ENCODE data around the gene PARD6B.
"Not testable (repeated sequence)": the region's sequence is repeated elsewhere in the genome, so short reads cannot be mapped to it uniquely, and the experiment has no call there.

Gene PARD6B

GRCh38 chr20:50691573-50692551, 39.5 kb upstream of the PARD6B start:
- Histone ChIP-seq H3K36me3 (ENCODE audit: control insufficient read depth, insufficient read depth, low read length) (no peaks in the 10 kb centered on the region), H3K27ac (ENCODE audit: insufficient read depth, low read length, poor library complexity, severe bottlenecking) (no peak overlapping the region), H3K9me3 (ENCODE audit: control insufficient read depth, low read length) (no peaks in the 10 kb centered on the region), H3K4me3 (ENCODE audit: insufficient read depth, low read depth, low read length, poor library complexity, severe bottlenecking) (no peak overlapping the region), H3K27me3 (replicated peaks; ENCODE audit: control insufficient read depth, insufficient read depth, low read length, poor library complexity, severe bottlenecking) (peaks cover 18% of the 10 kb centered on the region), H3K4me1 (ENCODE audit: control insufficient read depth, insufficient read depth, low read length, poor library complexity, severe bottlenecking) (no peaks in the 10 kb centered on the region)
- no peak for DNase-seq

GRCh38 chr20:50692552-50692933, 38.8 kb upstream of the PARD6B start:
- H3K27me3 ChIP-seq (replicated peaks; ENCODE audit: control insufficient read depth, insufficient read depth, low read length, poor library complexity, severe bottlenecking), result peaks cover 18% of the 10 kb centered on the region
- no peaks in the 10 kb centered on the region for H3K36me3 ChIP-seq (ENCODE audit: control insufficient read depth, insufficient read depth, low read length)
- no peak for DNase-seq
- H3K4me3 ChIP-seq (ENCODE audit: insufficient read depth, low read depth, low read length, poor library complexity, severe bottlenecking), result no peak overlapping the region
- no peak overlapping the region for H3K27ac ChIP-seq (ENCODE audit: insufficient read depth, low read length, poor library complexity, severe bottlenecking)
- no peaks in the 10 kb centered on the region for H3K9me3 ChIP-seq (ENCODE audit: control insufficient read depth, low read length)
- H3K4me1 ChIP-seq (ENCODE audit: control insufficient read depth, insufficient read depth, low read length, poor library complexity, severe bottlenecking), result no peaks in the 10 kb centered on the region

GRCh38 chr20:50693001-50693400, 38.4 kb upstream of the PARD6B start:
- Histone ChIP-seq H3K27me3 (replicated peaks; ENCODE audit: control insufficient read depth, insufficient read depth, low read length, poor library complexity, severe bottlenecking) (peaks cover 18% of the 10 kb centered on the region), H3K4me1 (ENCODE audit: control insufficient read depth, insufficient read depth, low read length, poor library complexity, severe bottlenecking) (no peaks in the 10 kb centered on the region), H3K36me3 (ENCODE audit: control insufficient read depth, insufficient read depth, low read length) (no peaks in the 10 kb centered on the region), H3K4me3 (ENCODE audit: insufficient read depth, low read depth, low read length, poor library complexity, severe bottlenecking) (no peak overlapping the region), H3K9me3 (ENCODE audit: control insufficient read depth, low read length) (no peaks in the 10 kb centered on the region), H3K27ac (ENCODE audit: insufficient read depth, low read length, poor library complexity, severe bottlenecking) (no peak overlapping the region)
- no peak for DNase-seq

GRCh38 chr20:50694379-50695134, 36.8 kb upstream of the PARD6B start:
- Histone ChIP-seq H3K27me3 (replicated peaks; ENCODE audit: control insufficient read depth, insufficient read depth, low read length, poor library complexity, severe bottlenecking) (peaks cover 13% of the 10 kb centered on the region), H3K27ac (ENCODE audit: insufficient read depth, low read length, poor library complexity, severe bottlenecking) (no peak overlapping the region), H3K4me3 (ENCODE audit: insufficient read depth, low read depth, low read length, poor library complexity, severe bottlenecking) (no peak overlapping the region), H3K36me3 (ENCODE audit: control insufficient read depth, insufficient read depth, low read length) (no peaks in the 10 kb centered on the region), H3K4me1 (ENCODE audit: control insufficient read depth, insufficient read depth, low read length, poor library complexity, severe bottlenecking) (no peaks in the 10 kb centered on the region), H3K9me3 (ENCODE audit: control insufficient read depth, low read length) (no peaks in the 10 kb centered on the region)
- DNase-seq, result no peak

GRCh38 chr20:50695135-50695872, 36.1 kb upstream of the PARD6B start:
- Histone ChIP-seq H3K4me1 (ENCODE audit: control insufficient read depth, insufficient read depth, low read length, poor library complexity, severe bottlenecking) (no peaks in the 10 kb centered on the region), H3K4me3 (ENCODE audit: insufficient read depth, low read depth, low read length, poor library complexity, severe bottlenecking) (no peak overlapping the region), H3K27me3 (replicated peaks; ENCODE audit: control insufficient read depth, insufficient read depth, low read length, poor library complexity, severe bottlenecking) (peaks cover 11% of the 10 kb centered on the region), H3K27ac (ENCODE audit: insufficient read depth, low read length, poor library complexity, severe bottlenecking) (no peak overlapping the region), H3K36me3 (ENCODE audit: control insufficient read depth, insufficient read depth, low read length) (no peaks in the 10 kb centered on the region), H3K9me3 (ENCODE audit: control insufficient read depth, low read length) (no peaks in the 10 kb centered on the region)
- DNase-seq, result no peak

GRCh38 chr20:50698255-50698654, 33.1 kb upstream of the PARD6B start:
- H3K4me1 ChIP-seq (ENCODE audit: control insufficient read depth, insufficient read depth, low read length, poor library complexity, severe bottlenecking); H3K4me3 ChIP-seq (ENCODE audit: insufficient read depth, low read depth, low read length, poor library complexity, severe bottlenecking); H3K9me3 ChIP-seq (ENCODE audit: control insufficient read depth, low read length); H3K27me3 ChIP-seq (replicated peaks; ENCODE audit: control insufficient read depth, insufficient read depth, low read length, poor library complexity, severe bottlenecking); DNase-seq; H3K36me3 ChIP-seq (ENCODE audit: control insufficient read depth, insufficient read depth, low read length); H3K27ac ChIP-seq (ENCODE audit: insufficient read depth, low read length, poor library complexity, severe bottlenecking): not testable (repeated sequence)

GRCh38 chr20:50699688-50700087, 31.7 kb upstream of the PARD6B start:
- Histone ChIP-seq H3K36me3 (ENCODE audit: control insufficient read depth, insufficient read depth, low read length) (no peaks in the 10 kb centered on the region), H3K4me1 (ENCODE audit: control insufficient read depth, insufficient read depth, low read length, poor library complexity, severe bottlenecking) (no peaks in the 10 kb centered on the region), H3K4me3 (ENCODE audit: insufficient read depth, low read depth, low read length, poor library complexity, severe bottlenecking) (no peak overlapping the region), H3K27ac (ENCODE audit: insufficient read depth, low read length, poor library complexity, severe bottlenecking) (no peak overlapping the region), H3K9me3 (ENCODE audit: control insufficient read depth, low read length) (no peaks in the 10 kb centered on the region), H3K27me3 (replicated peaks; ENCODE audit: control insufficient read depth, insufficient read depth, low read length, poor library complexity, severe bottlenecking) (no peaks in the 10 kb centered on the region)
- no peak for DNase-seq

GRCh38 chr20:50701041-50701963, 30.1 kb upstream of the PARD6B start:
- no peaks in the 10 kb centered on the region for H3K36me3 ChIP-seq (ENCODE audit: control insufficient read depth, insufficient read depth, low read length)
- H3K9me3 ChIP-seq (ENCODE audit: control insufficient read depth, low read length), result no peaks in the 10 kb centered on the region
- no peaks in the 10 kb centered on the region for H3K27me3 ChIP-seq (replicated peaks; ENCODE audit: control insufficient read depth, insufficient read depth, low read length, poor library complexity, severe bottlenecking)
- no peak for DNase-seq
- no peak overlapping the region for H3K4me3 ChIP-seq (ENCODE audit: insufficient read depth, low read depth, low read length, poor library complexity, severe bottlenecking)
- no peak overlapping the region for H3K27ac ChIP-seq (ENCODE audit: insufficient read depth, low read length, poor library complexity, severe bottlenecking)
- H3K4me1 ChIP-seq (ENCODE audit: control insufficient read depth, insufficient read depth, low read length, poor library complexity, severe bottlenecking), result no peaks in the 10 kb centered on the region
